ENCODE measurements around the gene RCBTB2.
"Not testable (repeated sequence)": the region's sequence is repeated elsewhere in the genome, so short reads cannot be mapped to it uniquely, and the experiment has no call there.

RCBTB2 gene

GRCh38 chr13:48457578-48458242 is 75.2 kb downstream of the RCBTB2 start:
- DNase-seq (ENCODE audit: extremely low read depth in 1 of 2, low read depth in 1 of 2) = no peak

GRCh38 chr13:48456546-48456945 is 76.3 kb downstream of the RCBTB2 start:
- no peak for DNase-seq (ENCODE audit: extremely low read depth in 1 of 2, low read depth in 1 of 2)

GRCh38 chr13:48451196-48451595 is 81.7 kb downstream of the RCBTB2 start:
- not testable (repeated sequence) for DNase-seq (ENCODE audit: extremely low read depth in 1 of 2, low read depth in 1 of 2)

- DNase-seq (ENCODE audit: extremely low read depth in 1 of 2, low read depth in 1 of 2) = no peak
Observed at GRCh38 chr13:48449656-48450055, 83.2 kb downstream of the RCBTB2 start.

GRCh38 chr13:48448959-48449614 is 83.8 kb downstream of the RCBTB2 start:
- no peak for DNase-seq (ENCODE audit: extremely low read depth in 1 of 2, low read depth in 1 of 2)

GRCh38 chr13:48448285-48448958 is 84.5 kb downstream of the RCBTB2 start:
- DNase-seq (ENCODE audit: extremely low read depth in 1 of 2, low read depth in 1 of 2) = no peak

- no peak for DNase-seq (ENCODE audit: extremely low read depth in 1 of 2, low read depth in 1 of 2)
Observed at GRCh38 chr13:48446464-48446863, 86.4 kb downstream of the RCBTB2 start.

- no peak for DNase-seq (ENCODE audit: extremely low read depth in 1 of 2, low read depth in 1 of 2)
Observed at GRCh38 chr13:48443442-48444208, 89.3 kb downstream of the RCBTB2 start.

Data from stimulated activated CD8-positive, alpha-beta memory T cell treated with anti-CD3 and anti-CD28 coated beads, Interleukin-7, amount 100 ng/mL, for 48 hours (primary cell).